ENCODE measurements around the gene SPOCK2.
"Not testable (repeated sequence)": the region's sequence is repeated elsewhere in the genome, so short reads cannot be mapped to it uniquely, and the experiment has no call there.

The SPOCK2 gene

GRCh38 chr10:72049969-72050781 is 38.2 kb downstream of the SPOCK2 start:
- DNase-seq, result no peak

GRCh38 chr10:72049472-72049871 is 38.9 kb downstream of the SPOCK2 start:
- no peak for DNase-seq

- peak; percentile 88 for DNase-seq
Observed at GRCh38 chr10:72048450-72049124, 39.8 kb downstream of the SPOCK2 start.

- DNase-seq, result no peak
Observed at GRCh38 chr10:72045586-72045985, 42.8 kb downstream of the SPOCK2 start.

GRCh38 chr10:72044417-72045041 is 43.8 kb downstream of the SPOCK2 start:
- DNase-seq, result no peak

GRCh38 chr10:72043016-72043834 is 45.1 kb downstream of the SPOCK2 start:
- DNase-seq, result no peak

- DNase-seq, result no peak
Observed at GRCh38 chr10:72041491-72041890, 46.9 kb downstream of the SPOCK2 start.

- DNase-seq, result no peak
Observed at GRCh38 chr10:72039377-72039776, 49.0 kb downstream of the SPOCK2 start.

GRCh38 chr10:72038458-72039001 is 49.8 kb downstream of the SPOCK2 start:
- no peak for DNase-seq

GRCh38 chr10:72037811-72038210 is 50.5 kb downstream of the SPOCK2 start:
- no peak for DNase-seq

GRCh38 chr10:72037266-72037665 is 51.1 kb downstream of the SPOCK2 start:
- no peak for DNase-seq

- DNase-seq, result no peak
Observed at GRCh38 chr10:72035252-72035887, 53.0 kb downstream of the SPOCK2 start.

GRCh38 chr10:72034761-72035160 is 53.6 kb downstream of the SPOCK2 start:
- no peak for DNase-seq

GRCh38 chr10:72034040-72034499 is 54.3 kb downstream of the SPOCK2 start:
- DNase-seq, result no peak

GRCh38 chr10:72032409-72033162 is 55.8 kb downstream of the SPOCK2 start:
- DNase-seq, result not testable (repeated sequence)

GRCh38 chr10:72031706-72032105 is 56.6 kb downstream of the SPOCK2 start:
- no peak for DNase-seq

- DNase-seq, result no peak
Observed at GRCh38 chr10:72030762-72031543, 57.4 kb downstream of the SPOCK2 start.

GRCh38 chr10:72029414-72029813 is 58.9 kb downstream of the SPOCK2 start:
- DNase-seq, result no peak

- DNase-seq, result no peak
Observed at GRCh38 chr10:72027498-72027897, 60.9 kb downstream of the SPOCK2 start.
